ENCODE results near the gene SAMSN1. TPM values are rescaled to one million over a fixed set of nuclear protein-coding genes. Genes with fewer than 3 reads are reported as not detected.
A peak's percentile ranks its signal among the peaks of the same experiment; 100 is the strongest.

The SAMSN1 gene
- total and polyA plus RNA-seq, 4 donors: 1.2 to 16.1 (median 14.4) TPM

- ATAC-seq (ENCODE audit: low FRiP score) (no peak), DNase-seq (no peak)
- intact Hi-C loops (cut with DNase I): no loop called here
- Histone ChIP-seq H3K27ac (ENCODE audit: low read depth in 1 of 2, low read length in 2 of 2) (no peak overlapping the region), H3K4me3 (ENCODE audit: low read length in 2 of 2) (no peak overlapping the region), H3K4me1 (ENCODE audit: control insufficient read depth in 1 of 2, insufficient read depth in 2 of 2, low read length in 2 of 2) (no peaks in the 10 kb centered on the region), H3K9me3 (ENCODE audit: control insufficient read depth, low read length) (no peaks in the 10 kb centered on the region), H3K27me3 (ENCODE audit: control insufficient read depth in 1 of 2, insufficient read depth in 2 of 2, low read length in 1 of 2) (no peaks in the 10 kb centered on the region), H3K36me3 (ENCODE audit: control insufficient read depth in 1 of 2, insufficient read depth in 2 of 2, low read length in 1 of 2) (no peaks in the 10 kb centered on the region)
- WGBS, 2 donors: 81 to 83% methylated on average over 2 of the region's 2 CpGs
Measured at GRCh38 chr21:14527696-14528652, 18.1 kb downstream of the SAMSN1 start.

- no peaks in the 10 kb centered on the region for H3K27me3 ChIP-seq (ENCODE audit: control insufficient read depth in 1 of 2, insufficient read depth in 2 of 2, low read length in 1 of 2)
- no peak overlapping the region for H3K4me3 ChIP-seq (ENCODE audit: low read length in 2 of 2)
- ATAC-seq (ENCODE audit: low FRiP score): no peak
- no peak overlapping the region for H3K27ac ChIP-seq (ENCODE audit: low read depth in 1 of 2, low read length in 2 of 2)
- H3K9me3 ChIP-seq (ENCODE audit: control insufficient read depth, low read length): no peaks in the 10 kb centered on the region
- no peak for DNase-seq
- intact Hi-C loops (cut with DNase I): no loop called here
- H3K4me1 ChIP-seq (ENCODE audit: control insufficient read depth in 1 of 2, insufficient read depth in 2 of 2, low read length in 2 of 2): no peaks in the 10 kb centered on the region
- H3K36me3 ChIP-seq (ENCODE audit: control insufficient read depth in 1 of 2, insufficient read depth in 2 of 2, low read length in 1 of 2): no peaks in the 10 kb centered on the region
- 48 to 54% methylated on average over 10 of the region's 10 CpGs for WGBS, 2 donors
Measured at GRCh38 chr21:14526836-14527695, 19.0 kb downstream of the SAMSN1 start.

GRCh38 chr21:14526199-14526598, 19.9 kb downstream of the SAMSN1 start:
- WGBS, 2 donors: 0 to 28% methylated on average over 3 of the region's 3 CpGs
- Histone ChIP-seq H3K27ac (ENCODE audit: low read depth in 1 of 2, low read length in 2 of 2) (no peak overlapping the region), H3K36me3 (ENCODE audit: control insufficient read depth in 1 of 2, insufficient read depth in 2 of 2, low read length in 1 of 2) (no peaks in the 10 kb centered on the region), H3K4me1 (ENCODE audit: control insufficient read depth in 1 of 2, insufficient read depth in 2 of 2, low read length in 2 of 2) (no peaks in the 10 kb centered on the region), H3K4me3 (ENCODE audit: low read length in 2 of 2) (no peak overlapping the region), H3K9me3 (ENCODE audit: control insufficient read depth, low read length) (no peaks in the 10 kb centered on the region), H3K27me3 (ENCODE audit: control insufficient read depth in 1 of 2, insufficient read depth in 2 of 2, low read length in 1 of 2) (no peaks in the 10 kb centered on the region)
- intact Hi-C loops (cut with DNase I): no loop called here
- DNase-seq (no peak), ATAC-seq (ENCODE audit: low FRiP score) (no peak)

- WGBS, 2 donors: 71 to 74% methylated on average over 5 of the region's 5 CpGs
- DNase-seq (no peak), ATAC-seq (ENCODE audit: low FRiP score) (no peak)
- H3K36me3 ChIP-seq (ENCODE audit: control insufficient read depth in 1 of 2, insufficient read depth in 2 of 2, low read length in 1 of 2): no peaks in the 10 kb centered on the region
- H3K27me3 ChIP-seq (ENCODE audit: control insufficient read depth in 1 of 2, insufficient read depth in 2 of 2, low read length in 1 of 2): no peaks in the 10 kb centered on the region
- no peak overlapping the region for H3K27ac ChIP-seq (ENCODE audit: low read depth in 1 of 2, low read length in 2 of 2)
- no peaks in the 10 kb centered on the region for H3K4me1 ChIP-seq (ENCODE audit: control insufficient read depth in 1 of 2, insufficient read depth in 2 of 2, low read length in 2 of 2)
- no peaks in the 10 kb centered on the region for H3K9me3 ChIP-seq (ENCODE audit: control insufficient read depth, low read length)
- H3K4me3 ChIP-seq (ENCODE audit: low read length in 2 of 2): no peak overlapping the region
- intact Hi-C loops (cut with DNase I): no loop called here
Measured at GRCh38 chr21:14523234-14523633, 22.9 kb downstream of the SAMSN1 start.

- no peaks in the 10 kb centered on the region for H3K27me3 ChIP-seq (ENCODE audit: control insufficient read depth in 1 of 2, insufficient read depth in 2 of 2, low read length in 1 of 2)
- no peak for ATAC-seq (ENCODE audit: low FRiP score)
- H3K4me1 ChIP-seq (ENCODE audit: control insufficient read depth in 1 of 2, insufficient read depth in 2 of 2, low read length in 2 of 2): no peaks in the 10 kb centered on the region
- intact Hi-C loops (cut with DNase I): no loop called here
- H3K27ac ChIP-seq (ENCODE audit: low read depth in 1 of 2, low read length in 2 of 2): no peak overlapping the region
- 74 to 79% methylated on average over 2 of the region's 2 CpGs for WGBS, 2 donors
- no peaks in the 10 kb centered on the region for H3K9me3 ChIP-seq (ENCODE audit: control insufficient read depth, low read length)
- H3K4me3 ChIP-seq (ENCODE audit: low read length in 2 of 2): no peak overlapping the region
- no peak for DNase-seq
- no peaks in the 10 kb centered on the region for H3K36me3 ChIP-seq (ENCODE audit: control insufficient read depth in 1 of 2, insufficient read depth in 2 of 2, low read length in 1 of 2)
Measured at GRCh38 chr21:14522736-14523135, 23.4 kb downstream of the SAMSN1 start.

- H3K27me3 ChIP-seq (ENCODE audit: control insufficient read depth in 1 of 2, insufficient read depth in 2 of 2, low read length in 1 of 2): no peaks in the 10 kb centered on the region
- H3K27ac ChIP-seq (ENCODE audit: low read depth in 1 of 2, low read length in 2 of 2): no peak overlapping the region
- H3K4me3 ChIP-seq (ENCODE audit: low read length in 2 of 2): no peak overlapping the region
- intact Hi-C loops (cut with DNase I): no loop called here
- no peaks in the 10 kb centered on the region for H3K4me1 ChIP-seq (ENCODE audit: control insufficient read depth in 1 of 2, insufficient read depth in 2 of 2, low read length in 2 of 2)
- H3K36me3 ChIP-seq (ENCODE audit: control insufficient read depth in 1 of 2, insufficient read depth in 2 of 2, low read length in 1 of 2): no peaks in the 10 kb centered on the region
- WGBS, 2 donors: 38 to 40% methylated on average over 7 of the region's 7 CpGs
- no peaks in the 10 kb centered on the region for H3K9me3 ChIP-seq (ENCODE audit: control insufficient read depth, low read length)
- peak in 1 of 2 donors; percentile 51 for DNase-seq
- no peak for ATAC-seq (ENCODE audit: low FRiP score)
Measured at GRCh38 chr21:14520535-14520934, 25.6 kb downstream of the SAMSN1 start.

GRCh38 chr21:14519000-14519399, 27.1 kb downstream of the SAMSN1 start:
- Histone ChIP-seq H3K9me3 (ENCODE audit: control insufficient read depth, low read length) (no peaks in the 10 kb centered on the region), H3K27me3 (ENCODE audit: control insufficient read depth in 1 of 2, insufficient read depth in 2 of 2, low read length in 1 of 2) (no peaks in the 10 kb centered on the region), H3K27ac (ENCODE audit: low read depth in 1 of 2, low read length in 2 of 2) (no peak overlapping the region), H3K36me3 (ENCODE audit: control insufficient read depth in 1 of 2, insufficient read depth in 2 of 2, low read length in 1 of 2) (no peaks in the 10 kb centered on the region), H3K4me3 (ENCODE audit: low read length in 2 of 2) (no peak overlapping the region), H3K4me1 (ENCODE audit: control insufficient read depth in 1 of 2, insufficient read depth in 2 of 2, low read length in 2 of 2) (no peaks in the 10 kb centered on the region)
- intact Hi-C loops (cut with DNase I): no loop called here
- 69 to 82% methylated on average over 1 of the region's 1 CpG for WGBS, 2 donors
- DNase-seq: no peak
- ATAC-seq (ENCODE audit: low FRiP score): no peak

- ATAC-seq (ENCODE audit: low FRiP score) (no peak), DNase-seq (no peak)
- Histone ChIP-seq H3K4me1 (ENCODE audit: control insufficient read depth in 1 of 2, insufficient read depth in 2 of 2, low read length in 2 of 2) (no peaks in the 10 kb centered on the region), H3K27ac (ENCODE audit: low read depth in 1 of 2, low read length in 2 of 2) (no peak overlapping the region), H3K9me3 (ENCODE audit: control insufficient read depth, low read length) (no peaks in the 10 kb centered on the region), H3K27me3 (ENCODE audit: control insufficient read depth in 1 of 2, insufficient read depth in 2 of 2, low read length in 1 of 2) (no peaks in the 10 kb centered on the region), H3K4me3 (ENCODE audit: low read length in 2 of 2) (no peak overlapping the region), H3K36me3 (ENCODE audit: control insufficient read depth in 1 of 2, insufficient read depth in 2 of 2, low read length in 1 of 2) (no peaks in the 10 kb centered on the region)
- intact Hi-C loops (cut with DNase I): no loop called here
- 85 to 100% methylated on average over 1 of the region's 1 CpG for WGBS, 2 donors
Measured at GRCh38 chr21:14513804-14514203, 32.3 kb downstream of the SAMSN1 start.
